ENCODE data around the gene ROBO1. TPM values are rescaled to one million over a fixed set of nuclear protein-coding genes. Genes with fewer than 3 reads are reported as not detected.

The ROBO1 gene
- total and polyA plus RNA-seq, 2 of the 13 experiments (the other 11 are each of a cell fraction or from before 2014, with no cell fraction given): 52.2 to 71.0 TPM

DNA sequence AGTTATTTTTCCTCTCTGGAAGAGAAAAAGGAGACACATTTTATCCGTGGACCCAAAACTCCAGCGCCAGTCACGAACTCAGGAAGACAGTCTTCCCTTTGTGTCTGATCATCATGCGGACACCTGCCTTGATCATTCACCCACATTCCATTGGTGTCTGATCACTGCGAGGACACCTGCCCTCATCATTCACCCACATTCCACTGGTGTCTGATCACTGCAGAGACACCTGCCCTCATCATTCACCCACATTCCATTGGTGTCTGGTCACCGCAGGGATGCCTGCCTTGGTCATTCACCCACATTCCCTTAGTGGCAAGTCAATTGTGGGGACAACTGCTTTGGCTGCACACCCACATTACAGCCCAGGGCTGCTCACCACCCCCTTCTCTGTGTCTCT, 148.9 kb downstream of the ROBO1 start:
- Histone ChIP-seq H3K9ac (ENCODE audit: insufficient read depth, low read depth, low read length) (no peak overlapping the region), H3K4me2 (ENCODE audit: low read depth, low read length) (no peak overlapping the region), H3K36me3 (replicated peaks in 1 of 2; ENCODE audit: control insufficient read depth in 1 of 2, insufficient read depth in 2 of 2, low read length in 2 of 2) (no peaks in the 10 kb centered on the region), H3K9me3 (ENCODE audit: low read length) (peaks cover 46% of the 10 kb centered on the region; the same call in 1 of the 2 replicates), H3K4me3 (replicated peaks in 1 of 3; ENCODE audit: insufficient read depth in 1 of 3, low read depth in 2 of 3, low read length in 3 of 3) (no peak overlapping the region), H3K4me1 (ENCODE audit: insufficient read depth, low read length) (no peaks in the 10 kb centered on the region), H3K27ac (ENCODE audit: extremely low read length, insufficient read depth, low read length) (no peak overlapping the region), H2AFZ (ENCODE audit: low read length) (no peak overlapping the region), H4K20me1 (ENCODE audit: insufficient read depth, low read length) (no peaks in the 10 kb centered on the region), H3K79me2 (ENCODE audit: insufficient read depth, low read length) (no peaks in the 10 kb centered on the region), H3K27me3 (ENCODE audit: control insufficient read depth in 1 of 2, insufficient read depth in 2 of 2, low read length in 2 of 2) (no peaks in the 10 kb centered on the region; a peak in 1 of 5 replicates)
- no TSS peak for BruUV-seq (replicated peaks)
- DNase-seq (ENCODE audit: low spot score) (no peak), FAIRE-seq (no peak), ATAC-seq (no peak)
- in situ Hi-C loops (cut with HindIII; ENCODE audit: extremely low pct_ligation_motif_present, low pct_unique_long_range_greater_than_20kb): no loop called here
- intact Hi-C loops (cut with micrococcal nuclease; ENCODE audit: unreplicated experiment): no loop called here
- WGBS (ENCODE audit: low lambda C conversion rate): 20% methylated on average over 6 of the region's 6 CpGs
- CTCF ChIA-PET (ENCODE audit: low intra/inter-chr PET ratio, low total read pairs): no interaction called here
- POLR2A ChIA-PET: no interaction called here
- TF ChIP-seq ZSCAN30 (CRISPR knock-in tag; IDR thresholded peaks at IDR 0.05) (no peak), PCBP1 (IDR thresholded peaks at IDR 0.05; ENCODE audit: borderline replicate concordance, low read depth, low read length) (no peak), PHF21A (CRISPR knock-in tag; IDR thresholded peaks at IDR 0.05) (no peak), ZNF232 (CRISPR knock-in tag; IDR thresholded peaks at IDR 0.05; ENCODE audit: borderline replicate concordance) (no peak), NKX3-1 (CRISPR knock-in tag; IDR thresholded peaks at IDR 0.05) (no peak), TBP (CRISPR knock-in tag; IDR thresholded peaks at IDR 0.05) (no peak), HDAC2 (CRISPR knock-in tag; IDR thresholded peaks at IDR 0.05) (no peak)
- TF ChIP-seq, protein P1, sequence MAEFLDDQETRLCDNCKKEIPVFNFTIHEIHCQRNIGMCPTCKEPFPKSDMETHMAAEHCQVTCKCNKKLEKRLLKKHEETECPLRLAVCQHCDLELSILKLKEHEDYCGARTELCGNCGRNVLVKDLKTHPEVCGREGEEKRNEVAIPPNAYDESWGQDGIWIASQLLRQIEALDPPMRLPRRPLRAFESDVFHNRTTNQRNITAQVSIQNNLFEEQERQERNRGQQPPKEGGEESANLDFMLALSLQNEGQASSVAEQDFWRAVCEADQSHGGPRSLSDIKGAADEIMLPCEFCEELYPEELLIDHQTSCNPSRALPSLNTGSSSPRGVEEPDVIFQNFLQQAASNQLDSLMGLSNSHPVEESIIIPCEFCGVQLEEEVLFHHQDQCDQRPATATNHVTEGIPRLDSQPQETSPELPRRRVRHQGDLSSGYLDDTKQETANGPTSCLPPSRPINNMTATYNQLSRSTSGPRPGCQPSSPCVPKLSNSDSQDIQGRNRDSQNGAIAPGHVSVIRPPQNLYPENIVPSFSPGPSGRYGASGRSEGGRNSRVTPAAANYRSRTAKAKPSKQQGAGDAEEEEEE (CRISPR knock-in tag; IDR thresholded peaks at IDR 0.05; ENCODE audit: borderline replicate concordance): no peak
- TF ChIP-seq, protein P2, sequence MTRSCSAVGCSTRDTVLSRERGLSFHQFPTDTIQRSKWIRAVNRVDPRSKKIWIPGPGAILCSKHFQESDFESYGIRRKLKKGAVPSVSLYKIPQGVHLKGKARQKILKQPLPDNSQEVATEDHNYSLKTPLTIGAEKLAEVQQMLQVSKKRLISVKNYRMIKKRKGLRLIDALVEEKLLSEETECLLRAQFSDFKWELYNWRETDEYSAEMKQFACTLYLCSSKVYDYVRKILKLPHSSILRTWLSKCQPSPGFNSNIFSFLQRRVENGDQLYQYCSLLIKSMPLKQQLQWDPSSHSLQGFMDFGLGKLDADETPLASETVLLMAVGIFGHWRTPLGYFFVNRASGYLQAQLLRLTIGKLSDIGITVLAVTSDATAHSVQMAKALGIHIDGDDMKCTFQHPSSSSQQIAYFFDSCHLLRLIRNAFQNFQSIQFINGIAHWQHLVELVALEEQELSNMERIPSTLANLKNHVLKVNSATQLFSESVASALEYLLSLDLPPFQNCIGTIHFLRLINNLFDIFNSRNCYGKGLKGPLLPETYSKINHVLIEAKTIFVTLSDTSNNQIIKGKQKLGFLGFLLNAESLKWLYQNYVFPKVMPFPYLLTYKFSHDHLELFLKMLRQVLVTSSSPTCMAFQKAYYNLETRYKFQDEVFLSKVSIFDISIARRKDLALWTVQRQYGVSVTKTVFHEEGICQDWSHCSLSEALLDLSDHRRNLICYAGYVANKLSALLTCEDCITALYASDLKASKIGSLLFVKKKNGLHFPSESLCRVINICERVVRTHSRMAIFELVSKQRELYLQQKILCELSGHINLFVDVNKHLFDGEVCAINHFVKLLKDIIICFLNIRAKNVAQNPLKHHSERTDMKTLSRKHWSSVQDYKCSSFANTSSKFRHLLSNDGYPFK (CRISPR knock-in tag; IDR thresholded peaks at IDR 0.05; ENCODE audit: borderline replicate concordance): no peak
